Right lobe of liver (tissue), 6 donors: ENCODE measurements around the gene SLC16A8. TPM values are rescaled to one million over a fixed set of nuclear protein-coding genes. Genes with fewer than 3 reads are reported as not detected.

ENCODE experiments used
- ATAC-seq, 4 donors: fragments of 200-7000 bp; cut with Tn5 transposase; one replicate each; pipeline ENCODE4 v1.9.1; 2020; ENCODE audit warnings: mild to moderate bottlenecking in 4 of 4, moderate library complexity in 4 of 4
- DNase-seq, 3 donors: peaks; one replicate each; pipeline ENCODE4 v3.0.0-alpha.2; 2020
- H3K27ac ChIP-seq, 3 donors: fragments of 200-600 bp; one replicate each; pipeline ENCODE4 v1.8.0; 2022
- H3K27me3 ChIP-seq, 2 donors: fragments of 200-600 bp; one replicate each; pipeline ENCODE4 v1.8.0; 2022
- H3K36me3 ChIP-seq, 4 donors: fragments of 200-600 bp; sonication (generic) in 1 of 4; one replicate each; pipeline versions ENCODE4 v1.5.1 to v1.8.0; 2017 to 2022; ENCODE audit warnings: control low read depth in 1 of 4
- H3K4me1 ChIP-seq, 4 donors: fragments of 200-600 bp; sonication (generic) in 1 of 4; one replicate each; pipeline versions ENCODE4 v1.5.1 to v1.8.0; 2017 to 2022; ENCODE audit warnings: control low read depth in 1 of 4
- H3K4me3 ChIP-seq, 3 donors: fragments of 200-600 bp; one replicate each; pipeline ENCODE4 v1.8.0; 2022
- H3K9me3 ChIP-seq, 4 donors: fragments of 200-600 bp; sonication (generic) in 1 of 4; one replicate each; pipeline versions ENCODE4 v1.5.1 to v1.8.0; 2017 to 2022; ENCODE audit warnings: control low read depth in 1 of 4
- CTCF ChIP-seq, 4 donors: fragments of 200-600 bp in 3 of 4; fragments of 450-650 bp in 1 of 4; IDR thresholded peaks; one replicate each; pipeline versions ENCODE4 v1.5.1 to v1.8.0; 2016 to 2022; ENCODE audit warnings: antibody characterized with exemption in 4 of 4, mild to moderate bottlenecking in 2 of 4
- POLR2A ChIP-seq: fragments of 450-650 bp; IDR thresholded peaks from one replicate; pipeline ENCODE4 v1.6.1; 2017; ENCODE audit warnings: antibody characterized with exemption, mild to moderate bottlenecking
- WGBS: methylation state at CpG from one replicate; pipeline ENCODE4 v1.1.6; 2018; ENCODE audit warnings: low coverage, low lambda C conversion rate; ENCODE audit not compliant: insufficient coverage; ENCODE audit errors: missing lambda C conversion rate; 5-methylcytosine and 5-hydroxymethylcytosine counted together
- intact Hi-C, 2 donors: fragments of 100-400 bp; cut with DNase I; formaldehyde crosslinking; loops; one replicate each; pipeline versions ENCODE4 v1.11.2 to v1.14.1; 2022
- total RNA-seq, 6 experiments: library from RNA; depleted of rRNA in 2 of 6; stranded (reverse); fragments of >200 nt in 2 of 6; fragmentation: NEBNext Ultra II Directional in 3 of 6; extraction: Animal tissue kit (Norgen Biotek cat#: 25700) in 3 of 6; gene quantifications; one replicate each; pipeline versions ENCODE4 v1.1.0 to v1.2.4, GENCODE V29; 2016 to 2023
- donor health status: DM: no; HTN: yes; CAD: no.
- donor health status: DM: no; HTN: no; CAD: no.
- donor health status: DM: no; HTN: no; CAD: no.
- donor health status: DM: no; HTN: yes; CAD: no.
- donor health status: DM: no; HTN: yes; CAD: no.

The SLC16A8 gene
- total RNA-seq, 6 experiments from 2014 or later = not detected

GRCh38 chr22:38089474-38089851 is 5.5 kb upstream of the SLC16A8 start:
- Histone ChIP-seq H3K27me3 (no peaks in the 10 kb centered on the region), H3K36me3 (no peaks in the 10 kb centered on the region), H3K27ac (no peak overlapping the region), H3K4me1 (no peaks in the 10 kb centered on the region), H3K9me3 (no peaks in the 10 kb centered on the region), H3K4me3 (no peak overlapping the region)
- TF ChIP-seq CTCF (IDR thresholded peaks at IDR 0.05) = no peak
- no peak for TF ChIP-seq POLR2A
- intact Hi-C loops = no loop called here
- WGBS = 0% methylated on average over 1 of the region's 34 CpGs
- DNase-seq (peak in 1 of 3 donors; percentile 50), ATAC-seq (peak in 1 of 4 donors; percentile 21)

GRCh38 chr22:38088629-38089473 is 4.9 kb upstream of the SLC16A8 start:
- Histone ChIP-seq H3K4me3 (no peak overlapping the region), H3K9me3 (no peaks in the 10 kb centered on the region), H3K27ac (no peak overlapping the region), H3K36me3 (no peaks in the 10 kb centered on the region), H3K27me3 (no peaks in the 10 kb centered on the region), H3K4me1 (no peaks in the 10 kb centered on the region)
- ATAC-seq = no peak
- intact Hi-C loops = no loop called here
- no peak for TF ChIP-seq CTCF (IDR thresholded peaks at IDR 0.05)
- no peak for TF ChIP-seq POLR2A
- DNase-seq = peak in 1 of 3 donors; percentile 50
- 20% methylated on average over 1 of the region's 85 CpGs for WGBS

GRCh38 chr22:38087855-38088254 is 3.9 kb upstream of the SLC16A8 start:
- Histone ChIP-seq H3K36me3 (no peaks in the 10 kb centered on the region), H3K4me1 (no peaks in the 10 kb centered on the region), H3K27ac (no peak overlapping the region), H3K4me3 (no peak overlapping the region), H3K27me3 (no peaks in the 10 kb centered on the region), H3K9me3 (no peaks in the 10 kb centered on the region)
- DNase-seq (peak in 1 of 3 donors; percentile 42), ATAC-seq (no peak)
- TF ChIP-seq CTCF (IDR thresholded peaks at IDR 0.05) (no peak), POLR2A (no peak)
- WGBS = 86% methylated on average over 8 of the region's 12 CpGs
- intact Hi-C loops = no loop called here

- Histone ChIP-seq H3K36me3 (no peaks in the 10 kb centered on the region), H3K4me3 (no peak overlapping the region), H3K4me1 (no peaks in the 10 kb centered on the region), H3K27me3 (no peaks in the 10 kb centered on the region), H3K9me3 (no peaks in the 10 kb centered on the region), H3K27ac (no peak overlapping the region)
- DNase-seq = peak in 2 of 3 donors; percentile 11 to 49
- WGBS = 95% methylated on average over 4 of the region's 13 CpGs
- intact Hi-C loops = no loop called here
- ATAC-seq = no peak
- no peak for TF ChIP-seq POLR2A
- no peak for TF ChIP-seq CTCF (IDR thresholded peaks at IDR 0.05)
Observed at GRCh38 chr22:38086942-38087341, 3.0 kb upstream of the SLC16A8 start.
